MCF 10A (cell line): Measurements from ENCODE around the gene ADAMTSL3. TPM values are rescaled to one million over a fixed set of nuclear protein-coding genes. Genes with fewer than 3 reads are reported as not detected.
"Not testable (repeated sequence)": the region's sequence is repeated elsewhere in the genome, so short reads cannot be mapped to it uniquely, and the experiment has no call there.

Experiments used
- BruUV-seq: library from RNA; stranded (reverse); fragments of 400-500 nt; replicated peaks from 2 replicates; lab custom pipeline; 2021; lab: Mats Ljungman, UMichigan
- CTCF ChIA-PET: fragments of 300-600 bp; sonication (Branson Sonifier 250); formaldehyde crosslinking; extraction: SDS; loops from one replicate; lab custom pipeline; 2021; ENCODE audit warnings: antibody characterized with exemption, inconsistent platforms; lab: Yijun Ruan, JAX
- POLR2A ChIA-PET: fragments of 300-600, 350-650 bp; sonication (Branson Sonifier 250); formaldehyde crosslinking; extraction: SDS; loops from one replicate; lab custom pipeline; 2020; ENCODE audit warnings: antibody characterized with exemption, inconsistent platforms; lab: Yijun Ruan, JAX
- DNase-seq: peaks from one replicate; pipeline ENCODE4 v3.0.0-alpha.2; 2018; ENCODE audit not compliant: unreplicated experiment
- H3K27ac Mint-ChIP-seq: one replicate; pipeline ENCODE4 v1.8.0; 2022; ENCODE audit warnings: mild to moderate bottlenecking, low read depth, mixed read lengths; ENCODE audit not compliant: unreplicated experiment
- H3K27me3 Mint-ChIP-seq: one replicate; pipeline ENCODE4 v1.8.0; 2022; ENCODE audit warnings: mixed read lengths; ENCODE audit not compliant: insufficient read depth, unreplicated experiment
- H3K36me3 Mint-ChIP-seq: one replicate; pipeline ENCODE4 v1.8.0; 2022; ENCODE audit warnings: mild to moderate bottlenecking, moderate library complexity, mixed read lengths; ENCODE audit not compliant: insufficient read depth, unreplicated experiment
- H3K4me1 Mint-ChIP-seq: one replicate; pipeline ENCODE4 v1.8.0; 2022; ENCODE audit warnings: mixed read lengths; ENCODE audit not compliant: insufficient read depth, unreplicated experiment
- H3K4me3 Mint-ChIP-seq: one replicate; pipeline ENCODE4 v1.8.0; 2022; ENCODE audit warnings: mild to moderate bottlenecking, moderate library complexity, mixed read lengths; ENCODE audit not compliant: unreplicated experiment
- H3K9me3 Mint-ChIP-seq: one replicate; pipeline ENCODE4 v1.8.0; 2022; ENCODE audit warnings: mixed read lengths; ENCODE audit not compliant: unreplicated experiment
- CTCF ChIP-seq: fragments of 200-600 bp; IDR thresholded peaks from one replicate; pipeline ENCODE4 v1.8.0; 2022; ENCODE audit warnings: antibody characterized with exemption, mild to moderate bottlenecking; ENCODE audit not compliant: unreplicated experiment
- intact Hi-C: fragments of 100-400 bp; cut with micrococcal nuclease; formaldehyde crosslinking; loops from 2 replicates; pipeline ENCODE4 v1.14.1; 2022
- total RNA-seq: library from RNA; stranded (reverse); gene quantifications from 2 replicates; pipeline ENCODE4 v1.2.3, GENCODE V29; 2022

The ADAMTSL3 gene
- total RNA-seq, 1 experiment from 2014 or later: 1.2 TPM

DNA sequence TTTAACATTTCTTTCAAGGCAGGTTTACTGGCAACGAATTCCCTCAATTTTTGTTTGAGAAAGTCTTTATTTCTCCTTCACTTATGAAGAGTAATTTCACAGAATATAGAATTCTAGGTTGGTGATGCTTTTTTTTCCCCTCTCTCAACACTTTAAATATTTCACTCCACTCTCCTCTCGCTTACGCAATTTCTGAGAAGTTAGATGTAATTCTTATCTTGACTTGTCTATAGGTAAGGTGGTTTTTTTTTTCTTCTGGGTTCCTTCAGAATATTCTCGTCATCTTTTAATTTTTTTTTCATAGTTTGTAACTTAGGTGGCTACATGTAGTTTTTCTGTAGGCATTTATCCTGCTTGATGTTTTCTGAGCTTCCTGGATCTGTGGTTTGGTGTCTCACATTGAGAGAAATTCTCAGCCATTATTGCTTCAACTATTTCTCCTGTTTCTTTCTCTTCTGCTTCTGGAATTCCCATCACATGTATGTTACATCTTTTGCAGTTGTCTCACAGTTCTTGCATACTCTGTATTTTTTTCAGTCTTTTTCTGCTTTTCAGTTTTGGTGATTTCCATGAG, 392.2 kb downstream of the ADAMTSL3 start:
- DNase-seq: no peak
- ChIA-PET POLR2A (no interaction called here), CTCF (interaction anchor here (0.7 kb wide), 1 partner anchor 480 kb away, joined by 4 read pairs; no protein-coding TSS in a partner anchor)
- no TSS peak for BruUV-seq
- no peak overlapping the region for H3K27ac Mint-ChIP-seq
- intact Hi-C loops: no loop called here
- no peak overlapping the region for H3K4me3 Mint-ChIP-seq
- H3K4me1 Mint-ChIP-seq: no peaks in the 10 kb centered on the region
- TF ChIP-seq CTCF: no peak
- no peaks in the 10 kb centered on the region for H3K36me3 Mint-ChIP-seq
- H3K27me3 Mint-ChIP-seq: no peaks in the 10 kb centered on the region
- no peaks in the 10 kb centered on the region for H3K9me3 Mint-ChIP-seq

DNA sequence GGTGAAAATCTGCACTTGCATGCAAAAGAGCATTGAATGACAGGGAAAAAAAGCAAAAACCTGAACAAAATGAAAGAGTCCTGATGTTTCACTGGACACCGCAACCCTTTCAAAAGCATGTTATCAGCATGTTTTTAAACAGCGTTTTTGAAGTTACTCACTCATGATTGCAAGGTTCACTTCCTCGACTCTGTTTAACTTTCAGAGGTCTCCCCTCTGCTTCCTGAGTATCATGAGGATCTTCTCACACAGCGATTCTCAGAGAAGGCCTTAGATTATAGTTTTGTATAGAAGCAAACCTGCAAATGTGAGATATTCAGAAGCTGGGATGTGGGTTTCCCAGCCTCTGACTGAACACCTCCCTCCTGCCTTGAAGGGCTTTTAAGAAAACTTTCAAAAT, 395.6 kb downstream of the ADAMTSL3 start:
- H3K27ac Mint-ChIP-seq, H3K4me1 Mint-ChIP-seq, H3K9me3 Mint-ChIP-seq, BruUV-seq, H3K4me3 Mint-ChIP-seq, intact Hi-C loops, DNase-seq, H3K36me3 Mint-ChIP-seq, CTCF ChIA-PET, POLR2A ChIA-PET, H3K27me3 Mint-ChIP-seq: not testable (repeated sequence)

DNA sequence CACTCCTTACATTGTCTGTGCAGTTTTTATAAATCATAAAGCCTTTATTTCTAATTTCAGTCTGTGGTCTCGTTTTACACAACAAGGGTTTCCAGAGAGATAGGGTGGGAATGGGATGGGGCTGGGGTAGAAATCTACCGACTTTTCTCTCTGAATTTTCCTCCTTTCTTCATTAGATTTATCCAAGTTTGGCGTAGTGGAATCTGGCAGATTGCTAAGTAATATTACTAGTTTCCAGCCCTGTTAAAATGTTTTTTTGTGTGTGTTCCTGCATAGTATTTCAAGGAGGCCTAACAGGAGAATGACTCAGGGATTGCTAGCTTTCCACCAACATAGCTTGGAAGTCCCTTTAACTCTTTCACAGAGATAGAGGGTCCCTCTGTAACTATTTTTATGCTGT, 396.2 kb downstream of the ADAMTSL3 start:
- no TSS peak for BruUV-seq
- TF ChIP-seq CTCF: no peak
- Mint-ChIP-seq H3K36me3 (no peaks in the 10 kb centered on the region), H3K27me3 (no peaks in the 10 kb centered on the region), H3K4me1 (no peaks in the 10 kb centered on the region), H3K9me3 (no peaks in the 10 kb centered on the region), H3K27ac (no peak overlapping the region), H3K4me3 (no peak overlapping the region)
- POLR2A ChIA-PET: no interaction called here
- intact Hi-C loops: no loop called here
- DNase-seq: no peak
- CTCF ChIA-PET: interaction anchor here (0.7 kb wide), 1 partner anchor 555 kb away, joined by 3 read pairs; no protein-coding TSS in a partner anchor

DNA sequence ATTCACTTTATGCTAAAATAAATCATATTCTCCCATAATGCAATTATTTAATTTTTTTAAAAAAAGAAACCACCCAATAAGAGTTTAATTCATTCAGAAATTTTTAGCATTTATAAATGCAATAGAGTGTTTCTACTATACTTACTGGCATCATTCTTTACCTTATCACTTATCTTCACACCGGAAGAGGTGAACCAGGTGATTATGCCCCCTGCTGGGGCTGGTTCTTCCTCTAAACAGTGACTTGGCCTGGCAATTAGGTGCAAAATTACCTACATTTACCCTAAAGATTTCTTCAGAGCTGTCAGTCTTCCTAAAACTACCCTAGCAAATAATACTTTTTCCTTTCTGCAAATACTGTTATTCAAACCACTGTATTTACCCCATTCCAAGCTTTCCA, 397.2 kb downstream of the ADAMTSL3 start:
- BruUV-seq, H3K36me3 Mint-ChIP-seq, H3K27me3 Mint-ChIP-seq, CTCF ChIA-PET, H3K9me3 Mint-ChIP-seq, H3K27ac Mint-ChIP-seq, DNase-seq, intact Hi-C loops, H3K4me3 Mint-ChIP-seq, H3K4me1 Mint-ChIP-seq, POLR2A ChIA-PET: not testable (repeated sequence)

DNA sequence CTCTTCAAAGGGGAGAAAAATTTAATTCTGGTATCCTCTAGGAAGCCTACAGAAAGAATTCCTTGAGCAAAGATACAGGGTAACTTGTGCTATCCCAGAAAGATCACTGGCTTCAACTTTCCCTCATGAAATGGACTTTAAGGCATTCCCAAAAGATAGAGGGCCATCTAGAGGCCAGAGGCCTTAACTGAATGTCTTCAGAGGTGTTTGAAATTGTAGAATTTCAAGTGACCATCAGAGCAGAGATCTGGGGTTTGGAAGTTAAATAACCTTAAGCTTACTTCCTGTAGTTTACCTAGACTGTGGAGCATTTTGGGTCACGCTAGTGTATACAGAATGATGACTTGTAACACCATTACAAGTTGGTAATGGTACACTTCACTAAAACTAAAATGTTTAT, 400.6 kb downstream of the ADAMTSL3 start:
- DNase-seq, CTCF ChIA-PET, H3K36me3 Mint-ChIP-seq, H3K4me1 Mint-ChIP-seq, H3K27ac Mint-ChIP-seq, H3K27me3 Mint-ChIP-seq, H3K4me3 Mint-ChIP-seq, BruUV-seq, intact Hi-C loops, POLR2A ChIA-PET: not testable (repeated sequence)
- H3K9me3 Mint-ChIP-seq: peaks cover 21% of the 10 kb centered on the region
